ENCODE measurements around the gene DISC1. TPM values are rescaled to one million over a fixed set of nuclear protein-coding genes. Genes with fewer than 3 reads are reported as not detected.

Gene DISC1
- total RNA-seq, 1 experiment from 2014 or later = 1.8 TPM

DNA sequence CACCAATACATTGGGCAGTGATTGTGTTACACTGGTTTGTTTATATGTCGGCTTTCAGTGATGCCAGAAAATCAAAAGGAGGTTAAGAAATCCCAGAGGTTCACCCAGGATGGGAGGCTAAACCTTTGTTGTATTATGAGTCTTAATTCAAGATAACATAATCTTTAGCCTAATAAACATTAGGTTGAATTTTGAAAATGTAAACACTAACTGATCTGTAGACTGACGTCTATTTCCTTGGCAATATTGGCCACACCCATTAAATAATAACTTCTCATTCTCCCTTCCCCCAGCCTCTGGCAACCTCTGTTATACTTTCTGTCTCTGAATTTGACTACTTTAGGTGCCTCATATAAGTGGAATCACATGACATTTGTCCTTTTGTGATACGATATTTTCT lies 238.7 kb downstream of the DISC1 start:
- Histone ChIP-seq H4K20me1 (ENCODE audit: insufficient read depth) (no peaks in the 10 kb centered on the region), H3K79me2 (ENCODE audit: insufficient read depth, low read length) (no peaks in the 10 kb centered on the region), H3K27ac (ENCODE audit: low read depth, low read length) (no peak overlapping the region), H2AFZ (ENCODE audit: low read depth, low read length, poor library complexity, severe bottlenecking) (no peak overlapping the region), H3K27me3 (ENCODE audit: insufficient read depth, low read length) (no peaks in the 10 kb centered on the region), H3K4me2 (ENCODE audit: low read length) (no peak overlapping the region), H3K4me3 (replicated peaks in 1 of 2; ENCODE audit: low read depth in 1 of 2, low read length in 2 of 2) (no peak overlapping the region), H3K4me1 (ENCODE audit: control insufficient read depth in 1 of 2, insufficient read depth in 2 of 2, low read length in 2 of 2) (no peaks in the 10 kb centered on the region), H3K36me3 (ENCODE audit: control insufficient read depth in 1 of 2, insufficient read depth in 2 of 2, low read length in 2 of 2) (no peaks in the 10 kb centered on the region), H3K9me2 (ENCODE audit: insufficient read depth) (no peaks in the 10 kb centered on the region), H3K9ac (ENCODE audit: low read length) (no peak overlapping the region), H3K9me3 (ENCODE audit: control insufficient read depth in 1 of 2, insufficient read depth in 1 of 2, low read depth in 1 of 2, low read length in 2 of 2) (no peaks in the 10 kb centered on the region)
- intact Hi-C loops (cut with micrococcal nuclease) = no loop called here
- DNase-seq (ENCODE audit: low read depth, low spot score) (no peak), ATAC-seq (no peak)
- TF ChIP-seq EZH2phosphoT487 (IDR thresholded peaks at IDR 0.05; ENCODE audit: borderline replicate concordance) = no peak
- TF ChIP-seq EGR1 (IDR thresholded peaks at IDR 0.05; ENCODE audit: low read depth) = no peak
- no peak for TF ChIP-seq SP1 (IDR thresholded peaks at IDR 0.05; ENCODE audit: low read depth)
- no peak for TF ChIP-seq ZNF274 (IDR thresholded peaks at IDR 0.05; ENCODE audit: low read depth, low read length)
- no peak for TF ChIP-seq TCF7L2 (IDR thresholded peaks at IDR 0.05; ENCODE audit: borderline replicate concordance, extremely low read depth, insufficient read depth, insufficient read length)
- no peak for TF ChIP-seq POLR2A (IDR thresholded peaks at IDR 0.05; ENCODE audit: borderline replicate concordance, extremely low read depth, insufficient read depth, insufficient read length)
- TF ChIP-seq RAD21 (IDR thresholded peaks at IDR 0.05; ENCODE audit: low read depth) = no peak
- TF ChIP-seq, protein P1, sequence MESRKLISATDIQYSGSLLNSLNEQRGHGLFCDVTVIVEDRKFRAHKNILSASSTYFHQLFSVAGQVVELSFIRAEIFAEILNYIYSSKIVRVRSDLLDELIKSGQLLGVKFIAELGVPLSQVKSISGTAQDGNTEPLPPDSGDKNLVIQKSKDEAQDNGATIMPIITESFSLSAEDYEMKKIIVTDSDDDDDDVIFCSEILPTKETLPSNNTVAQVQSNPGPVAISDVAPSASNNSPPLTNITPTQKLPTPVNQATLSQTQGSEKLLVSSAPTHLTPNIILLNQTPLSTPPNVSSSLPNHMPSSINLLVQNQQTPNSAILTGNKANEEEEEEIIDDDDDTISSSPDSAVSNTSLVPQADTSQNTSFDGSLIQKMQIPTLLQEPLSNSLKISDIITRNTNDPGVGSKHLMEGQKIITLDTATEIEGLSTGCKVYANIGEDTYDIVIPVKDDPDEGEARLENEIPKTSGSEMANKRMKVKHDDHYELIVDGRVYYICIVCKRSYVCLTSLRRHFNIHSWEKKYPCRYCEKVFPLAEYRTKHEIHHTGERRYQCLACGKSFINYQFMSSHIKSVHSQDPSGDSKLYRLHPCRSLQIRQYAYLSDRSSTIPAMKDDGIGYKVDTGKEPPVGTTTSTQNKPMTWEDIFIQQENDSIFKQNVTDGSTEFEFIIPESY (IDR thresholded peaks at IDR 0.05; ENCODE audit: extremely low read depth, insufficient replicate concordance, low read length) = no peak
- TF ChIP-seq, protein P2, sequence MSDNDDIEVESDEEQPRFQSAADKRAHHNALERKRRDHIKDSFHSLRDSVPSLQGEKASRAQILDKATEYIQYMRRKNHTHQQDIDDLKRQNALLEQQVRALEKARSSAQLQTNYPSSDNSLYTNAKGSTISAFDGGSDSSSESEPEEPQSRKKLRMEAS (IDR thresholded peaks at IDR 0.05) = no peak
- TF ChIP-seq, protein P3, sequence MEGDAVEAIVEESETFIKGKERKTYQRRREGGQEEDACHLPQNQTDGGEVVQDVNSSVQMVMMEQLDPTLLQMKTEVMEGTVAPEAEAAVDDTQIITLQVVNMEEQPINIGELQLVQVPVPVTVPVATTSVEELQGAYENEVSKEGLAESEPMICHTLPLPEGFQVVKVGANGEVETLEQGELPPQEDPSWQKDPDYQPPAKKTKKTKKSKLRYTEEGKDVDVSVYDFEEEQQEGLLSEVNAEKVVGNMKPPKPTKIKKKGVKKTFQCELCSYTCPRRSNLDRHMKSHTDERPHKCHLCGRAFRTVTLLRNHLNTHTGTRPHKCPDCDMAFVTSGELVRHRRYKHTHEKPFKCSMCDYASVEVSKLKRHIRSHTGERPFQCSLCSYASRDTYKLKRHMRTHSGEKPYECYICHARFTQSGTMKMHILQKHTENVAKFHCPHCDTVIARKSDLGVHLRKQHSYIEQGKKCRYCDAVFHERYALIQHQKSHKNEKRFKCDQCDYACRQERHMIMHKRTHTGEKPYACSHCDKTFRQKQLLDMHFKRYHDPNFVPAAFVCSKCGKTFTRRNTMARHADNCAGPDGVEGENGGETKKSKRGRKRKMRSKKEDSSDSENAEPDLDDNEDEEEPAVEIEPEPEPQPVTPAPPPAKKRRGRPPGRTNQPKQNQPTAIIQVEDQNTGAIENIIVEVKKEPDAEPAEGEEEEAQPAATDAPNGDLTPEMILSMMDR (IDR thresholded peaks at IDR 0.05 in 2 of 3, conservative IDR thresholded peaks at IDR 0.05 in 1 of 3; ENCODE audit: borderline replicate concordance in 1 of 3, insufficient read depth in 1 of 3, low read depth in 2 of 3, low read length in 2 of 3) = no peak
- TF ChIP-seq CBX3 (IDR thresholded peaks at IDR 0.05; ENCODE audit: low read depth) = no peak
- TF ChIP-seq SRF (IDR thresholded peaks at IDR 0.05; ENCODE audit: low read depth) = no peak
- no peak for TF ChIP-seq POLR2AphosphoS5 (IDR thresholded peaks at IDR 0.05; ENCODE audit: low read depth, low read length)
- TF ChIP-seq, protein P4, sequence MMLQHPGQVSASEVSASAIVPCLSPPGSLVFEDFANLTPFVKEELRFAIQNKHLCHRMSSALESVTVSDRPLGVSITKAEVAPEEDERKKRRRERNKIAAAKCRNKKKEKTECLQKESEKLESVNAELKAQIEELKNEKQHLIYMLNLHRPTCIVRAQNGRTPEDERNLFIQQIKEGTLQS (IDR thresholded peaks at IDR 0.05) = no peak
- TF ChIP-seq ELF1 (IDR thresholded peaks at IDR 0.05; ENCODE audit: borderline replicate concordance, low read depth) = no peak
- TF ChIP-seq YY1 (IDR thresholded peaks at IDR 0.05; ENCODE audit: extremely low read depth, insufficient replicate concordance, low read depth, low read length) = no peak
- TF ChIP-seq FOSL1 (IDR thresholded peaks at IDR 0.05; ENCODE audit: low read depth) = no peak
- TF ChIP-seq CEBPB (IDR thresholded peaks at IDR 0.05; ENCODE audit: low read depth) = no peak
- TF ChIP-seq EZH2 (IDR thresholded peaks at IDR 0.05) = no peak
- TF ChIP-seq SIN3A (IDR thresholded peaks at IDR 0.05; ENCODE audit: low read depth) = no peak
- POLR2A ChIA-PET = no interaction called here
- RAD21 ChIA-PET (ENCODE audit: low non-redundant PET in 1 of 2, low total read pairs in 2 of 2, uncharacterized antibody in 2 of 2, unreplicated experiment in 2 of 2) = no interaction called here
- no TSS peak for BruUV-seq (replicated peaks)
- CTCF ChIA-PET = no interaction called here
